Glomerular visceral epithelial cell (primary cell): ENCODE measurements around the gene KDM4B.

Experiments used
- DNase-seq: peaks from one replicate; pipeline ENCODE4 v3.0.0-alpha.2; 2016; ENCODE audit errors: extremely low spot score

Gene KDM4B

GRCh38 chr19:4984438-4984990 is 15.6 kb downstream of the KDM4B start:
- DNase-seq: no peak

- DNase-seq: no peak
Measured at GRCh38 chr19:4985551-4985991, 16.7 kb downstream of the KDM4B start.

- no peak for DNase-seq
Measured at GRCh38 chr19:4986056-4986455, 17.1 kb downstream of the KDM4B start.

- no peak for DNase-seq
Measured at GRCh38 chr19:4986471-4986891, 17.6 kb downstream of the KDM4B start.

DNA sequence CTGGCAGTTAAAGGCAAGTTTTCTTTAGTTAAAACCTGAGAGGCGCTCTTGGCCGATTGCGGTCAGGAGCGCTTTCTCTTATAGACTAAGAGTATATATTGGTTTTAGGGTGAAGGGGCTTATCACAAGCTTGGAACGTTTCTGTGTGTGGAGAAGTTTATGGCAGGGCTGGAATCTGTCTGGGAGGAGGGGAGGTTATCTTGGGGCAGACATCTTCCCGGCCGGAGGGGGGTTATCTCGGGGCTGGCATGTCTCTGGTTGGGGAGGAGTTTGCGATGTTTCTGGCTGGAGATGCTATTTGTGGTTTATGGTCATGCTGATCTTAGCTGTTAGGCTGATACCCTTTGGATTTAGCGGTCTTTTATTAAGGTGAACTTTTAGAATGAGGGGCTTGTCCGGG is 18.3 kb downstream of the KDM4B start:
- DNase-seq: no peak

- no peak for DNase-seq
Measured at GRCh38 chr19:4987692-4988370, 18.9 kb downstream of the KDM4B start.

GRCh38 chr19:4988770-4989251 is 19.9 kb downstream of the KDM4B start:
- peak; percentile 88 for DNase-seq

DNA sequence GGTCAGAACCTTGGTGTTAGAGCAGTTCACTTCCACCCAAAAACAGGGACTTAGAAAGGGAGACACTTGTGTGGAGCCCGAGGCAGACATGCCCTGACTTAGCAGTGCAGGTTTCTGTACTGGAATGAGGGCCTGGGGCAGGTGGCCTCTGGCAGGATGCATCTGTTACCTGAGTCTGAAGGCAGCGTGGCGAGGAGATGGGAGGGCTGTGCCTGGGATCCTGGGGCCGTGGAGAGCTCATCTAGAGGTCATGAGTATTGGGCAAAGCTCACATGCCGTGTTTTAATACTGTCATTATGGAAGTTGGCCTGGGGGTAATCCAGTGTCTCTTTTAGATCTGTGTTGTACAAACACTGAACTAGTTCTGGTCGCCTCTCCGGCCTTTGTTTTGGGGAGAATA is 21.4 kb downstream of the KDM4B start:
- no peak for DNase-seq

- no peak for DNase-seq
Measured at GRCh38 chr19:4991538-4991937, 22.6 kb downstream of the KDM4B start.

DNA sequence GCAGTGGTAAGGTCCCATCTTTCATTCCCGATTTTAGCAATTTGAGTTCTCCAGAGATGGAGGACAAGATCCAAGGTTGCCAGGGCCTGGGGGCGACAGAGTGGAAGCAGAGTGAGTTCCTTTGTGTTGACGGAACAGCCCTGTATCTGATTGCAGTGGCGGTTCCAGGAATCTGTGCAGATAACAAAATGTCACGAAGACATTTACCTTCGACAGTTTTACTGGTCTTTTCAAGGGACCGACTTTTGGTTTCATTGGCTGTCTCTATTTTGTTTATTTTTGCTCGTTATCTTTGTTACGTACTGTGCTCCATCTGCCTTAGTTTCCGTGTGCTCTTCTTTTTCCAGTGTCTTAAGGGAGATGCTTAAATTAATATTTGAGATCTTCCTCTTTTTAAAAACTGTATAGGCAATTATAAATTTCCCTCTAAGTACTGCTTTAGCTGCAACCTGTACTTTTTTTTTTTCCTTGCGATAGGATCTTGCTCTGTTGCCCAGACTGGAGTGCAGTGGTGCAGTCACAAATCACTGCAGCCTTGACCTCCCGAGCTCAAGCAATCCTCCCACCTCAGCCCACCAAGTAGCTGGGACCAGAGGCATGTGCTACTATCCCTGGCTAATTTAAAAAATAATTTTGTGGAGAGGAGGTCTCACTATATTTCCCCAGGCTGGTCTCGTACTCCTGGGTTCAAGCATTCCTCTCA is 23.2 kb downstream of the KDM4B start:
- DNase-seq: no peak

DNA sequence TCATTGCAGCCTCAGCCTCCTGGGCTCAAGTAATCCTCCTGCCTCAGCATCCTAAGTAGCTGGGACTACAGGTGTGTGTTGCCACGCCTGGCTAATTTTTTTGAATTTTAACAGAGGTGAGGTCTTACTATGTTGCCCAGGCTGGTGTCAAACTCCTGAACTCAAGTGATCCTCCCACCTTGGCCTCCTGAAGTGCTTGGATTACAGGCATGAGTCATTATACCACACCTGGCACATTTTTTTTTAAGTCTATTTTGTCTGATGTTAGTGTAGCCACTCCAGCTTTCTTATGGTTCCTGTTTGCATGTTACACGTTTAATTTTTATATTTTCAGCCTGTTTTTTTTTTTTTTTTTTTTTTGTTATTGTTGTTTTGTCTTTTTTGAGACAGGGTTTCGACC is 24.8 kb downstream of the KDM4B start:
- no peak for DNase-seq

DNA sequence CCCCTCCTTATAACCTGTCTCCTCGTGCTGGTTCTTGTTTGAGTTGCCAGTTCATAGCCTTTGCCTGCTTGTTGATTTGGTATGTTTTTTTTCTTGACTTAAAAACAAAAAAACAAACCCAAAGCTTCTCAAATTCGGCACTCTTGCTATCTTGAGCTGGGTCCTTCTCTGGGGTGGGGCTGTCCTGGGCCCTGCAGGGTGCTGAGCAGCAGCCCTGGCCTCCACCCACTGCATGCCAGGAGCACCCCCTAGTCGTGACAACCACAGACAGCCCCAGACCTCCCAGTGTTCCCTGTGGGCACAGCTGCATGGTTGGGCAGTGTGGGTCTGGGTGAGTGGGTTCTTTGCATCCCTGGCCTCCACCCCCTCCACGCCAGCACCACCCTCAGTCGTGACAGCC is 27.8 kb downstream of the KDM4B start:
- no peak for DNase-seq

- DNase-seq: no peak
Measured at GRCh38 chr19:4997297-4997696, 28.4 kb downstream of the KDM4B start.

GRCh38 chr19:5000120-5000611 is 31.3 kb downstream of the KDM4B start:
- no peak for DNase-seq

DNA sequence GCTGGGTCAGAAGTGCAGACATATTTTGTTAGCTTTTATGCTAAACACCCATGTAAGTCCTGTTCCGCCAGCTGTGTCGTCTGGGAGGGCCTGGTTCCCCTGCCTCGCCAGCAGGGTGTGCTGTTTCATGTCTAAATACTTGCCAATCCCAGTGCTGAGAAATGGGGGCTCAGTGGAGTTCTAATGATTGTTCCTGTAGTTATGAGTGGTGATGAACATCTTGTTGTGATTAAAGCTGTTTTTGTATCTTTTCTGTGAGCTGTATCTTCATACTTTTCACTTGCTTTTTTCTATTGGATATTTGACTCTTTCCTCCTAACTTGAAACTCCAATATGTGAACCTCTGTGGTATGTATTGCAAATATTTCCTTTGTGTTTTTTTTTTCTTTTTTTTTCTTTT is 32.7 kb downstream of the KDM4B start:
- peak; percentile 43 for DNase-seq

DNA sequence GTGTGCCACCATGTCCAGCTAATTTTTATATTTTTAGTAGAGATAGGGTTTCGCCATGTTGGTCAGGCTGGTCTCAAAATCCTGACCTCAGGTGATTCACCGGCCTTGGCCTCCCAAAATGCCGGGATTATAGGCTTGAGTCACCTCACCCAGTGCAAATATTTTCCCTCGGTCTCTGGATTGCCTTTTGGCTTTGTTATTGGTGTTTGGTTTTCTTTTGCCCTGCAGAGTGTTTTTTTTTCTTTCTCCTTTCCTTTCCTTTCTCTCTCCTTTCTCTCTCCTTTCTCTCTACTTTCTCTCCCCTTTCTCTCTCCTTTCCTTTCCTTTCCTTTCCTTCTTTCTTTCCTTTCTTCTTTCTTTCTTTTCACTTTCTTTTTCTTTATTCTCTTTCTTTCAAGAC is 33.2 kb downstream of the KDM4B start:
- peak; percentile 56 for DNase-seq

- DNase-seq: no peak
Measured at GRCh38 chr19:5003781-5004180, 34.9 kb downstream of the KDM4B start.

GRCh38 chr19:5005096-5005495 is 36.2 kb downstream of the KDM4B start:
- DNase-seq: no peak

GRCh38 chr19:5006201-5006600 is 37.3 kb downstream of the KDM4B start:
- peak; percentile 31 for DNase-seq

DNA sequence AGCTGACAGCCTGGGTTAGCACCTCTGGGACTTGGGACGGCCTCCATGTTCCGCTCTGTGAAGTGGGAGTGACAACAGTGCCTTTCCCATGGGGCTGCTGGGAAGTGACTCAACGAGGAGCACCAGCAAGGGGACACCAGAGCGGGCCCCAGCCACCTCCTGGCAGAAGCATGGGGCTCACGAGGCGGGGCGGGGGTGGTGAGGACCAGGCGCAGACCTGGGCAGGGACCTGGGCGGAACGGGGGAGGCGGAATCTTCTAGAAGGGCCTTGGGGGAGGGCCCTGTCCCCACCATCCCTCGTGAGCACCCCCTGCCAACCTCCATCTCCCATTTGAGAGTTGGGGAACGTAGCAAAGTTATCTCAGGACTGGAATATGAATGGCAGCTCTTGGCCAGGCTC is 37.9 kb downstream of the KDM4B start:
- no peak for DNase-seq

- DNase-seq: no peak
Measured at GRCh38 chr19:5011476-5012238, 42.7 kb downstream of the KDM4B start.
